HL-60 (cell line): ENCODE data around the gene GOLM1.
"Not testable (repeated sequence)": the region's sequence is repeated elsewhere in the genome, so short reads cannot be mapped to it uniquely, and the experiment has no call there.

Source experiments
- CTCF ChIP-seq: IDR thresholded peaks from one replicate; pipeline ENCODE4 v1.5.1; 2011; ENCODE audit warnings: low read length, control low read depth, inconsistent platforms; ENCODE audit not compliant: insufficient read depth
- GABPA ChIP-seq: IDR thresholded peaks from 2 replicates; pipeline ENCODE4 v1.6.1; 2012; ENCODE audit warnings: low read depth
- POLR2AphosphoS5 ChIP-seq: IDR thresholded peaks from 2 replicates; pipeline ENCODE4 v1.6.1; 2012; ENCODE audit warnings: low read depth
- REST ChIP-seq: IDR thresholded peaks from 2 replicates; pipeline ENCODE4 v1.6.1; 2012; ENCODE audit warnings: low read depth; ENCODE audit not compliant: insufficient replicate concordance
- SPI1 ChIP-seq: IDR thresholded peaks from 2 replicates; pipeline ENCODE4 v1.6.1; 2012; ENCODE audit warnings: low read depth, mild to moderate bottlenecking, borderline replicate concordance

GRCh38 chr9:86145960-86146359 is 46.6 kb upstream of the GOLM1 start:
- TF ChIP-seq POLR2AphosphoS5, REST, CTCF, SPI1, GABPA: not testable (repeated sequence)
